ENCODE data around the gene IPO7.
"Not testable (repeated sequence)": the region's sequence is repeated elsewhere in the genome, so short reads cannot be mapped to it uniquely, and the experiment has no call there.

The IPO7 gene

DNA sequence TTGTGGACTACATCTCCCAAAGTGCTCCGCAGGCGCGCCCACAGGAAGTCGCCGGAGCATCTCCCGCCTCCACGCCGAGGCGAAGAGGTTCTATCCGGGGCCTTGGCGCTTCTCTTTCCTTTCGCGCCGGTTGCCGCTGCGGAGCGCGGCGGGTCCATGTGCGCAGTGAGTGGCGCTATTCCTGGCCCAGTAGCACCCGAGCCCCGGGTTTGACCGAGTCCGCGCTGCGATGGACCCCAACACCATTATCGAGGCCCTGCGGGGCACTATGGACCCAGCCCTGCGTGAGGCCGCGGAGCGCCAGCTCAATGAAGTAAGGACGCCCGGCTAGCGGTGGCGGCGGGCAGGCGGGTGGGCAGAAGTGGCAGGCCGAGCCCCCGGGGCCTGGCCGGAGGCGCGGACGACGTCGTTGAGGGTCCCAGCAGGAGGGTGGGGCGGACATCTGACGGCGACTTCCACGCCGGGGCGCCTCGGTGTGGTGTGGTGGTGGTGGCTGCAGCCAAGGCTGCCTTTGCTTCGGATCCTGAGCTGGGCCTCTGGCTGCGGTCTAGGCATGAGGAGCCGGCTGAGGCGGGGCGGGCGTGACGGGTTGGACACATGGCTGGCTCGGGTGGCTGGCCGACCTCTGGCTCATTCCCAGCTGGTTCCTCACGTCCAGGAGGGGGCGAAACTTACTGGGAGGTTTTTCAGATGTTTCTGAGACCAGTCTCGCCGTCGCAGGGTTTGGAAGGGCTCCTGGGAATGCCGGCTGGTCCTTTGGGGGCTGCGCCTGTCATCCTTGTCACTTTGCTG is at the start of gene IPO7:
Gene IPO7, plus strand, starts transcription at position 118 of the 792 bp plus-strand sequence. Its CDS starts 112 bp downstream, at position 230.
- TF ChIP-seq, protein P1, sequence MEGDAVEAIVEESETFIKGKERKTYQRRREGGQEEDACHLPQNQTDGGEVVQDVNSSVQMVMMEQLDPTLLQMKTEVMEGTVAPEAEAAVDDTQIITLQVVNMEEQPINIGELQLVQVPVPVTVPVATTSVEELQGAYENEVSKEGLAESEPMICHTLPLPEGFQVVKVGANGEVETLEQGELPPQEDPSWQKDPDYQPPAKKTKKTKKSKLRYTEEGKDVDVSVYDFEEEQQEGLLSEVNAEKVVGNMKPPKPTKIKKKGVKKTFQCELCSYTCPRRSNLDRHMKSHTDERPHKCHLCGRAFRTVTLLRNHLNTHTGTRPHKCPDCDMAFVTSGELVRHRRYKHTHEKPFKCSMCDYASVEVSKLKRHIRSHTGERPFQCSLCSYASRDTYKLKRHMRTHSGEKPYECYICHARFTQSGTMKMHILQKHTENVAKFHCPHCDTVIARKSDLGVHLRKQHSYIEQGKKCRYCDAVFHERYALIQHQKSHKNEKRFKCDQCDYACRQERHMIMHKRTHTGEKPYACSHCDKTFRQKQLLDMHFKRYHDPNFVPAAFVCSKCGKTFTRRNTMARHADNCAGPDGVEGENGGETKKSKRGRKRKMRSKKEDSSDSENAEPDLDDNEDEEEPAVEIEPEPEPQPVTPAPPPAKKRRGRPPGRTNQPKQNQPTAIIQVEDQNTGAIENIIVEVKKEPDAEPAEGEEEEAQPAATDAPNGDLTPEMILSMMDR (conservative IDR thresholded peaks at IDR 0.05; ENCODE audit: control insufficient read depth, insufficient read depth, low read depth, low read length) = peak; percentile 32
- DNase-seq (ENCODE audit: low read depth) = peak; percentile 90
- peak within 1 kb of the TSS; percentile 94 for H3K4me3 ChIP-seq (ENCODE audit: control insufficient read depth, low read depth, low read length)

DNA sequence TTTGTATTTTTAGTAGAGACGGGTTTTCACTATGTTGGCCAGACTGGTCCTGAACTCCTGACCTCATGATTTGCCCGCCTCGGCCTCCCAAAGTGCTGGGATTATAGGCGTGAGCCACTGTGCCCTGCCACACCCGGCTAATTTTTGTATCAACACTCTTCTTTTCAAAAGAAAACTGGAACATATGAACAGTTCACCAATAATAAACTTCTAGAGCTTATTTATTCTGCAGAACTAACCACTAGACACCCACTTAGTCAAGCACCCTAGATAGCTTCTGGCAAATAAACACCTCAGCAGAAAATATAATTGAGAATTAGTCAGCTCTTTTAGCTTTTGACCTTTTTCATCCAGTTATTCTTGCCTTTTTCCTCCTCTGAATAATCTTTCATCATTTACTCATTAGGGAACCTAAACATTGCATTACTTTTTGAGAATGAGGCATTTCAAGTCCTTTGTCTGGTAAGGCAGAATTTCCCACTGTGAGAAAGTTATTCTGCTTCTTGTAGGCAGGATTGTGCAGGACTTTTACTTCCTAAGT is 42.7 kb upstream of the IPO7 start:
- DNase-seq (ENCODE audit: low read depth) = no peak
- TF ChIP-seq, protein P1 (conservative IDR thresholded peaks at IDR 0.05; ENCODE audit: control insufficient read depth, insufficient read depth, low read depth, low read length) = no peak
- no peak overlapping the region for H3K4me3 ChIP-seq (ENCODE audit: control insufficient read depth, low read depth, low read length)

DNA sequence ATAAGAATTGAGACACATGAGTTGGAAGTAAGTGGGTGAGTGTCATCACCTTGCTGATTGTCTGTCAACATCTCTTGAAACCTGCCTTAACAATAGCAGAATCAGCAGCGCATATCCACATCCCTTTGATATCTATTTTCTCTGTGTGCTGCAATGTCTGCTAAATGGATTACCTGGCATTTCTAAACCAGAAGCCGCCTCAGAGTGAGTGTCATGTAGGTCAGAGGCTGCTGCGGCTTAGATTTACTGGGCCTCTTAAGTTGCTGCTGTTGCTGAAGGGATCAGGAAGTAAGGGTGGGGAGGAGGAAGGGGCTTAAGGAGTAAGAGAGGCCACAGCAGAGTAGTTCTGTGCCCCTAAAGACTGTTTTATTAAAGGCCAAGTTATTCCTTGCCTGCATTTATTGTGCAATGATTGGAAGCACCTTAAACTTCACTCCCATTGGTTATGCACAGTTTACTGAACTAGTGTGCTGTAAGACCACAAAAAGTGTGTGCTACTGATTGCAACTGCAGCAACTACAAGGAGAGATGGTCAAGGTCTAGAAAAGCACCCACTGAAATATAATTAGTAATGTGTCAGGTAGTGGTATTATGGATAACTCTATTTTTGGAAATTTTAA is 40.3 kb upstream of the IPO7 start:
- no peak for DNase-seq (ENCODE audit: low read depth)
- TF ChIP-seq, protein P1 (conservative IDR thresholded peaks at IDR 0.05; ENCODE audit: control insufficient read depth, insufficient read depth, low read depth, low read length) = no peak

DNA sequence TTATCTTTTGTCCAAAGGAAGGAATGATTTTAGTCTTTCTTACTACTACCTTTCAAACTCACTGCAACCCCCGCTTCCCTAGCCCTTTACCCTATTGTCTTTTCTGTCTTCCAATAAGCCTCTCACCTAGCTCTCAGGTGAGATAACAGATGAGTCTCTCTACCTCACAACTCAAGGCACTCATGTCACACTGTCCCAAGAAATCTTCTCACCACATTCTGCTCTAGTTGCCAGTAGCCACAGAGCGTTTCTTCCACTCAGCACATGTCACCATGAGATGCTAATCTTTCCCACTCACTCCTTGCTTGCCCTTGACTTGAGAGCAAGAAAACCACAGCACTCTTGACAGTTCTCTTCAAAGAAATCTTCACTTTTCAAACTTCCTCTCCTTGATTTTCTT is 37.4 kb upstream of the IPO7 start:
- no peak overlapping the region for H3K4me3 ChIP-seq (ENCODE audit: control insufficient read depth, low read depth, low read length)
- TF ChIP-seq, protein P1 (conservative IDR thresholded peaks at IDR 0.05; ENCODE audit: control insufficient read depth, insufficient read depth, low read depth, low read length) = no peak
- no peak for DNase-seq (ENCODE audit: low read depth)

More for the DNA sequence above, 40.3 kb upstream of the IPO7 start:
- H3K4me3 ChIP-seq (ENCODE audit: control insufficient read depth, low read depth, low read length) = no peak overlapping the region

DNA sequence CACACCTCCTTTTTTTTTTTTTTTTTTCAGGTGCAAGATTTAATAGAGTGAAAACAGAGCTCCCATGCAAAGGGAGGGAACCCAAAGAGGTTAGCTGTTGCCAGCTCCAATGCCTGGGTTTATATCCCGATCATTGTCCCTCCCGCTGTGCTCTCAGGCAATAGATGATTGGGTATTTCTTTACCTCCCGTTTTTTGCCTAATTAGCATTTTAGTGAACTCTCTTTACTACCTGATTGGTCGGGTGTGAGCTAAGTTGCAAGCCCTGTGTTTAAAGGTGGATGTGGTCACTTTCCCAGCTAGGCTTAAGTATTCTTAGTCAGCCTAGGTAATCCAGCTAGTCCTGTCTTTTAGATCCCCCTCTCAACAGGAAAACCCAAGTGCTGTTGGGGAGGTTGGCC is 36.7 kb upstream of the IPO7 start:
- DNase-seq (ENCODE audit: low read depth); H3K4me3 ChIP-seq (ENCODE audit: control insufficient read depth, low read depth, low read length): not testable (repeated sequence)

DNA sequence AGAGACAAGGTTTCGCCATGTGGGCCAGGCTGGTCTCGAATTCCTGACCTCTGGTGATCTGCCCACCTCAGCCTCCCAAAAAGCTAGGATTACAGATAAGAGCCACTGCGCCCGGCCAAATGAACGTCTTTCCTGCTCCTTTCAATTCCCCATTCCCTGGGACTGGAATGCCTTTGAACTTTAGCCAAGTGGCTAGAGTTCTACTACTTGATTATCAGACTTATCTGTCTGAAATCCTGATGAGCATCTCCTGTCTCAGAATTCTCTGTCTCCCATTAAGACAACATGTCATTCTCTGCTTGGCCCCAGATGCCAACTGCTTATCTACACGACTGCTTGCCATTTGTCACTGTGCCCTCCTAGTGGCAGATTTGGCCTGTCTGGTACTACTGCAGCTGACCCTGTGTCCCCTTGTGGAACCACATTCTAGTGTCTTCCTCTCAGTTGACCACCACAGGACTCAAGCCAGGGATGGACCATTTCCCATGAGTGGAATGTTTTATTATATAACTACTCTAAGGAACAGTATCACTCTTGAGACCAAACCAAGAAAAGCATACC is 33.1 kb upstream of the IPO7 start:
- no peak for DNase-seq (ENCODE audit: low read depth)
- H3K4me3 ChIP-seq (ENCODE audit: control insufficient read depth, low read depth, low read length) = no peak overlapping the region
- TF ChIP-seq, protein P1 (conservative IDR thresholded peaks at IDR 0.05; ENCODE audit: control insufficient read depth, insufficient read depth, low read depth, low read length) = no peak

DNA sequence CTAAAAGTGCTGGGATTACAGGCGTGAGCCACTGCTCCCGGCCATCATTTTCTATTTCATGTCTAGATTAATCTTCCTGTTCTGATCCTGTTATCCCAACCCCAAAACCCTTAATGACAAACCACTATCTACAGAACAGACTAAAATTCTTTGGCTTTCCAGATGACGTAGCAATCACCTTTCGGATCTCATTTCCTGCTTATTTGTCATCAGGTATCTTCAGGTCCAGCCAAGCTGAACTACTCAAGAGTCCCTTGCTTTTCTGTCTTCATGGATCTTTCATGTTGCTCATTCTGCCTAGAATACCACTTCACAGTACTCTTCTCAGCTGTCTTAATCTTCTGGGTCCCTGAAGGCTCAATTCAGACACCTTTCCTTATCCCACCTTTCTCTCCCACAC is 27.4 kb upstream of the IPO7 start:
- H3K4me3 ChIP-seq (ENCODE audit: control insufficient read depth, low read depth, low read length) = no peak overlapping the region
- TF ChIP-seq, protein P1 (conservative IDR thresholded peaks at IDR 0.05; ENCODE audit: control insufficient read depth, insufficient read depth, low read depth, low read length) = no peak
- DNase-seq (ENCODE audit: low read depth) = no peak

DNA sequence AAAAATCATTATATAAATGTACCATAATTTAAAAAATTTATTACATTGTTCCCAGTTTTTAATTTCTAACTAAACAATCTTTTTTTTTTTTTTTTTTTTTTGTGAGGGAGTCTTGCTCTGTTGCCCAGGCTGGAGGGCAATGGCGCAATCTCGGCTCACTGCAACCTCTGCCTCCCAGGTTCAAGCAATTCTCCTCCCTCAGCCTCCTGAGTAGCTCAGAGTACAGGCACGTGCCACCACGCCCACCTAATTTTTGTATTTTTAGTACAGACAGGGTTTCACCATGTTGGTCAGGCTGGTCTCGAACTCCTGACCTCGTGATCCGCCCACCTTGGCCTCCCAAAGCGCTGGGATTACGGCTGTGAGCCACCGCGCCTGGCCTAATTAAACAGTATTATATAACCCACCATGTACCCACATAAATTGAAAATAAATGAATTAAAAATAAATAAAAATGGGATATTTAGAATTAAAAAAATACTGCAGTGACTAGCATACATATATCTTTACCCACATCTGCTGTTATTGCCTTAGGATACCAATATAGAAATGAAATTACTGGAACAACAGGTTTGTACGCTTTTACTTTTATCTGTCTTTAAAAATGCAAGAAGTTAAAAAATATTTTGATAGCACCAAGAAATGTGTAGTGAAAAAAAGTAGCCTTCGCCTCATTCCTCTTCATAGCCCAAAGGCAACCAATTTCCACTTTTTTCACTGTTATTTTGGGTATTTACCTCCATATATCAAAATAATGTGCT is 23.4 kb upstream of the IPO7 start:
- not testable (repeated sequence) for DNase-seq (ENCODE audit: low read depth); H3K4me3 ChIP-seq (ENCODE audit: control insufficient read depth, low read depth, low read length)
